Thyroid gland (tissue), 4 donors: Measurements from ENCODE around the gene SAT2. TPM values are rescaled to one million over a fixed set of nuclear protein-coding genes. Genes with fewer than 3 reads are reported as not detected.

ENCODE experiments used
- DNase-seq, 2 donors: peaks; one replicate each; pipeline ENCODE4 v3.0.0-alpha.2; 2019
- H3K27ac ChIP-seq, 3 donors: fragments of 200-600 bp; sonication (generic); 1 replicate in 2 of 3; 2 replicates in 1 of 3; pipeline ENCODE4 v1.5.1; 2016 to 2019; ENCODE audit warnings: mild to moderate bottlenecking in 1 of 3, moderate library complexity in 1 of 3
- H3K27me3 ChIP-seq: fragments of 200-600 bp; sonication (generic); one replicate; pipeline ENCODE4 v1.5.1; 2019
- H3K36me3 ChIP-seq, 2 donors: fragments of 200-600 bp; sonication (generic); one replicate each; pipeline ENCODE4 v1.5.1; 2016 to 2019
- H3K4me1 ChIP-seq, 2 donors: fragments of 200-600 bp; sonication (generic); one replicate each; pipeline ENCODE4 v1.5.1; 2017 to 2019
- H3K4me3 ChIP-seq, 3 donors: fragments of 200-600 bp; sonication (generic); replicated peaks in 1 of 3; 1 replicate in 2 of 3; 2 replicates in 1 of 3; pipeline ENCODE4 v1.5.1; 2016; ENCODE audit warnings: mild to moderate bottlenecking in 1 of 3
- H3K9me3 ChIP-seq: fragments of 200-600 bp; sonication (generic); one replicate; pipeline ENCODE4 v1.5.1; 2017
- POLR2A ChIP-seq, 2 donors: fragments of 450-650 bp; IDR thresholded peaks; one replicate each; pipeline ENCODE4 v1.6.1; 2017; ENCODE audit warnings: antibody characterized with exemption in 2 of 2, mild to moderate bottlenecking in 2 of 2, moderate library complexity in 1 of 2
- WGBS, 2 donors: methylation state at CpG; one replicate each; pipeline ENCODE4 v1.1.5; 2017; 5-methylcytosine and 5-hydroxymethylcytosine counted together
- intact Hi-C: fragments of 100-400 bp; cut with DNase I; formaldehyde crosslinking; loops from one replicate; pipeline ENCODE4 v1.15.1; 2023
- total RNA-seq, 4 donors: library from RNA; depleted of rRNA; stranded (reverse); fragments of >200 nt; gene quantifications; one replicate each; pipeline ENCODE4 v1.2.3, GENCODE V29; 2016
- TF ChIP-seq, protein P1 (sequence below), 6 experiments: fragments of 200-600 bp in 3 of 6; fragments of 450-650 bp in 3 of 6; sonication (generic) in 3 of 6; IDR thresholded peaks; one replicate each; pipeline ENCODE4 v1.5.1; 2016 to 2019; ENCODE audit warnings: antibody characterized with exemption in 6 of 6, mild to moderate bottlenecking in 2 of 6, inconsistent platforms in 1 of 6, moderate library complexity in 1 of 6

Gene SAT2
- total RNA-seq, 4 donors from 2014 or later = 59.5 to 74.2 (median 61.9) TPM

DNA sequence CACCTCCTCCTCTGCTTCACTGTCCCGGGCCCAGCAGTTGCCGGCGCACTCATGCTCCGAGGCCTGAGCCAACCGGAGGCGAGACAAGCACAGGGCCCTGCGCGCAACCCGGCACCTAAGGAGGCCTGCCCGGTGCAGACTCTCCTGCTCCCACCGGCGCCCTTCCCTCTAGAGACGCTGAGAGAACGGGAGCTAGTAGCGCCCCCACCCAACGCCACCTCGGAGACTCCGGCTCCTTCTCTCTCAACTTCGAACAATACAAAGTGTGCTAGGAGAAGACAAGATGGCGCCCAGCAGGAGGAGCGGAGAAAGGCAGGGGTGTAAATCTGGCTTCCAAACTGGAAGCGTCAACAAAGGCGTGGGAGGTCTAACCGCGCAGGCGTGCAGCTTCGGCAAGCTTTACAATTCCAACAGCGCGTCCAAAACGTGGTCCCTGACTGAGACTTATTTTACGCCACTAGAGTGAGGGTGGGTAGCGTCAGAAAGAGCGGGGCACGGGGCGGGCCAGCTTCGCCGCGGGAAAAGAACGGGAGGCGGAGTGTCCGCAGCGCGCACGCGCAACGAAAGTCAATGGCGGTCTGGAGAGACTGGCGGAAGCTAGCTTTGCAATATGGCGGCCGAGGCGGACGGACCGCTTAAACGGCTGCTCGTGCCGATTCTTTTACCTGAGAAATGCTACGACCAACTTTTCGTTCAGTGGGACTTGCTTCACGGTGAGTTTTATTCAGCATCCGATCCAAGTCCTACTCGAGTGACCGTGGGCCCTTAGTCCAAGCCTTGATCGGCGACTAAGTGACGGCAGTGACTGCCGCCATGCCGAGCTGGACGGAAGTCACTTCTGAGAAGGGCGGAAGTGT, 44.1 kb downstream of the SAT2 start, which contains the start of gene MPDU1:
TSS of gene MPDU1 (plus strand) at position 600 of the 857 bp plus-strand sequence. CDS start at position 611, 11 bp downstream.
- 11 to 16% methylated on average over 50 to 55 of the region's 69 CpGs for WGBS, 2 donors
- peak within 1 kb of the TSS; percentile 35 to 49 (median 48) for H3K4me3 ChIP-seq
- H3K4me1 ChIP-seq = peaks cover 20 to 44% of the 10 kb centered on the region in 2 donors
- H3K27ac ChIP-seq = peak within 1 kb of the TSS; percentile 84 to 97 (median 90)
- intact Hi-C loops = no loop called here
- no peaks in the 10 kb centered on the region for H3K27me3 ChIP-seq
- peaks cover 4 to 15% of the 10 kb centered on the region in 2 donors for H3K36me3 ChIP-seq
- H3K9me3 ChIP-seq = no peaks in the 10 kb centered on the region
- peak; percentile 96 to 97 for DNase-seq
- TF ChIP-seq POLR2A (IDR thresholded peaks at IDR 0.05) = peak; percentile 5 to 71
- TF ChIP-seq, protein P1, sequence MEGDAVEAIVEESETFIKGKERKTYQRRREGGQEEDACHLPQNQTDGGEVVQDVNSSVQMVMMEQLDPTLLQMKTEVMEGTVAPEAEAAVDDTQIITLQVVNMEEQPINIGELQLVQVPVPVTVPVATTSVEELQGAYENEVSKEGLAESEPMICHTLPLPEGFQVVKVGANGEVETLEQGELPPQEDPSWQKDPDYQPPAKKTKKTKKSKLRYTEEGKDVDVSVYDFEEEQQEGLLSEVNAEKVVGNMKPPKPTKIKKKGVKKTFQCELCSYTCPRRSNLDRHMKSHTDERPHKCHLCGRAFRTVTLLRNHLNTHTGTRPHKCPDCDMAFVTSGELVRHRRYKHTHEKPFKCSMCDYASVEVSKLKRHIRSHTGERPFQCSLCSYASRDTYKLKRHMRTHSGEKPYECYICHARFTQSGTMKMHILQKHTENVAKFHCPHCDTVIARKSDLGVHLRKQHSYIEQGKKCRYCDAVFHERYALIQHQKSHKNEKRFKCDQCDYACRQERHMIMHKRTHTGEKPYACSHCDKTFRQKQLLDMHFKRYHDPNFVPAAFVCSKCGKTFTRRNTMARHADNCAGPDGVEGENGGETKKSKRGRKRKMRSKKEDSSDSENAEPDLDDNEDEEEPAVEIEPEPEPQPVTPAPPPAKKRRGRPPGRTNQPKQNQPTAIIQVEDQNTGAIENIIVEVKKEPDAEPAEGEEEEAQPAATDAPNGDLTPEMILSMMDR (IDR thresholded peaks at IDR 0.05) = no peak

- Histone ChIP-seq H3K9me3 (no peaks in the 10 kb centered on the region), H3K4me3 (peak overlapping the region in 1 of 3 donors; percentile 49), H3K4me1 (peaks cover 20 to 43% of the 10 kb centered on the region in 2 donors), H3K27me3 (no peaks in the 10 kb centered on the region), H3K27ac (peak overlapping the region; percentile 84 to 97 (median 90)), H3K36me3 (peaks cover 13 to 21% of the 10 kb centered on the region in 2 donors)
- intact Hi-C loops = no loop called here
- 80 to 93% methylated on average over 11 to 22 of the region's 36 CpGs for WGBS, 2 donors
- TF ChIP-seq POLR2A (IDR thresholded peaks at IDR 0.05) = no peak
- no peak for DNase-seq
Observed at GRCh38 chr17:7582396-7583252, 45.0 kb downstream of the SAT2 start.

GRCh38 chr17:7580604-7581575, 46.7 kb downstream of the SAT2 start:
- peaks cover 20 to 44% of the 10 kb centered on the region in 2 donors for H3K4me1 ChIP-seq
- DNase-seq = no peak
- H3K27ac ChIP-seq = peak overlapping the region in 2 of 3 donors; percentile 82 to 85
- H3K36me3 ChIP-seq = peaks cover 30 to 31% of the 10 kb centered on the region in 2 donors
- intact Hi-C loops = no loop called here
- H3K9me3 ChIP-seq = no peaks in the 10 kb centered on the region
- WGBS, 2 donors = 84 to 88% methylated on average over 23 of the region's 23 CpGs
- TF ChIP-seq, protein P1 (IDR thresholded peaks at IDR 0.05) = no peak
- no peak for TF ChIP-seq POLR2A (IDR thresholded peaks at IDR 0.05)
- H3K27me3 ChIP-seq = no peaks in the 10 kb centered on the region
- H3K4me3 ChIP-seq = no peak overlapping the region

- no peak for TF ChIP-seq POLR2A (IDR thresholded peaks at IDR 0.05)
- TF ChIP-seq, protein P1 (IDR thresholded peaks at IDR 0.05) = no peak
- Histone ChIP-seq H3K4me3 (no peak overlapping the region), H3K27ac (peak overlapping the region; percentile 44 to 85 (median 82)), H3K36me3 (peaks cover 38 to 39% of the 10 kb centered on the region in 2 donors), H3K27me3 (no peaks in the 10 kb centered on the region), H3K9me3 (no peaks in the 10 kb centered on the region), H3K4me1 (peaks cover 20 to 50% of the 10 kb centered on the region in 2 donors)
- intact Hi-C loops = no loop called here
- WGBS, 2 donors = 68 to 81% methylated on average over 11 of the region's 12 CpGs
- no peak for DNase-seq
Observed at GRCh38 chr17:7579834-7580603, 47.6 kb downstream of the SAT2 start.
